Liver (tissue), 9 donors: ENCODE measurements around the gene MTLN. TPM values are rescaled to one million over a fixed set of nuclear protein-coding genes. Genes with fewer than 3 reads are reported as not detected.
"Not testable (repeated sequence)": the region's sequence is repeated elsewhere in the genome, so short reads cannot be mapped to it uniquely, and the experiment has no call there.

ENCODE experiments used
- DNase-seq: peaks from one replicate; pipeline ENCODE4 v3.0.0-alpha.2; 2017; ENCODE audit warnings: low spot score
- H3K27ac ChIP-seq, 2 donors: one replicate each; pipeline ENCODE4 v1.7.0; 2013; ENCODE audit warnings: inconsistent platforms in 2 of 2, low read length in 2 of 2, control low read depth in 1 of 2, low read depth in 1 of 2, mild to moderate bottlenecking in 1 of 2
- H3K27me3 ChIP-seq, 4 donors: one replicate each; pipeline versions ENCODE4 v1.6.1 to v1.7.0; 2013; ENCODE audit warnings: low read length in 3 of 4, inconsistent platforms in 1 of 4, mild to moderate bottlenecking in 1 of 4, moderate library complexity in 1 of 4; ENCODE audit not compliant: control insufficient read depth in 4 of 4, insufficient read depth in 4 of 4
- H3K36me3 ChIP-seq, 4 donors: one replicate each; pipeline versions ENCODE4 v1.6.1 to v1.7.0; 2013; ENCODE audit warnings: low read length in 3 of 4, mild to moderate bottlenecking in 3 of 4, low read depth in 1 of 4, moderate library complexity in 1 of 4; ENCODE audit not compliant: control insufficient read depth in 4 of 4, insufficient read depth in 3 of 4
- H3K4me1 ChIP-seq, 4 donors: one replicate each; pipeline versions ENCODE4 v1.6.1 to v1.7.0; 2013; ENCODE audit warnings: low read length in 3 of 4, mild to moderate bottlenecking in 3 of 4, moderate library complexity in 1 of 4; ENCODE audit not compliant: control insufficient read depth in 4 of 4, insufficient read depth in 4 of 4
- H3K4me3 ChIP-seq, 3 donors: one replicate each; pipeline versions ENCODE4 v1.6.1 to v1.7.0; 2013; ENCODE audit warnings: low read length in 3 of 3, control low read depth in 1 of 3, low read depth in 1 of 3, mild to moderate bottlenecking in 1 of 3
- H3K9ac ChIP-seq, 2 donors: one replicate each; pipeline ENCODE4 v1.7.0; 2013; ENCODE audit warnings: low read length in 2 of 2, mild to moderate bottlenecking in 2 of 2, moderate library complexity in 2 of 2, control low read depth in 1 of 2, low read depth in 1 of 2
- H3K9me3 ChIP-seq, 4 donors: one replicate each; pipeline versions ENCODE4 v1.6.1 to v1.7.0; 2013; ENCODE audit warnings: low read length in 3 of 4; ENCODE audit not compliant: control insufficient read depth in 4 of 4
- ATF3 ChIP-seq: IDR thresholded peaks from 2 replicates; pipeline ENCODE4 v1.6.1; 2016; ENCODE audit warnings: antibody characterized with exemption
- EGR1 ChIP-seq, 2 donors: IDR thresholded peaks; 2 replicates each; pipeline ENCODE4 v1.6.1; 2016 to 2018; ENCODE audit warnings: antibody characterized with exemption in 2 of 2, low read depth in 2 of 2
- FOXA1 ChIP-seq: IDR thresholded peaks from 2 replicates; pipeline ENCODE4 v1.6.1; 2016; ENCODE audit warnings: antibody characterized with exemption
- GABPA ChIP-seq, 2 donors: IDR thresholded peaks in 1 of 2; conservative IDR thresholded peaks in 1 of 2; 2 replicates each; pipeline ENCODE4 v1.6.1; 2016; ENCODE audit warnings: antibody characterized with exemption in 2 of 2, mild to moderate bottlenecking in 1 of 2, moderate library complexity in 1 of 2
- HNF4G ChIP-seq: IDR thresholded peaks from 2 replicates; pipeline ENCODE4 v1.6.1; 2016; ENCODE audit warnings: antibody characterized with exemption
- JUND ChIP-seq, 2 donors: IDR thresholded peaks; 2 replicates each; pipeline ENCODE4 v1.6.1; 2016; ENCODE audit warnings: antibody characterized with exemption in 2 of 2
- NR2F2 ChIP-seq: IDR thresholded peaks from 2 replicates; pipeline ENCODE4 v1.6.1; 2016; ENCODE audit warnings: antibody characterized with exemption
- REST ChIP-seq: IDR thresholded peaks from 2 replicates; pipeline ENCODE4 v1.6.1; 2016; ENCODE audit warnings: antibody characterized with exemption, mild to moderate bottlenecking
- RXRA ChIP-seq, 2 donors: IDR thresholded peaks; 2 replicates each; pipeline ENCODE4 v1.6.1; 2017 to 2018; ENCODE audit warnings: antibody characterized with exemption in 2 of 2, mild to moderate bottlenecking in 1 of 2
- SP1 ChIP-seq: IDR thresholded peaks from 2 replicates; pipeline ENCODE4 v1.6.1; 2018; ENCODE audit warnings: antibody characterized with exemption, mild to moderate bottlenecking
- TAF1 ChIP-seq: conservative IDR thresholded peaks from 2 replicates; pipeline ENCODE4 v1.6.1; 2016; ENCODE audit warnings: antibody characterized with exemption, mild to moderate bottlenecking
- YY1 ChIP-seq: IDR thresholded peaks from 2 replicates; pipeline ENCODE4 v1.6.1; 2016; ENCODE audit warnings: antibody characterized with exemption, mild to moderate bottlenecking
- ZBTB33 ChIP-seq: IDR thresholded peaks from 2 replicates; pipeline ENCODE4 v1.6.1; 2016; ENCODE audit warnings: antibody characterized with exemption
- WGBS: extraction: QIAGEN DNeasy Blood & Tissue Kit; methylation state at CpG from one replicate; pipeline ENCODE4 v1.1.7; 2013; 5-methylcytosine and 5-hydroxymethylcytosine counted together
- polyA plus RNA-seq, 2 donors: library from polyadenylated mRNA; stranded (reverse) in 1 of 2; unstranded in 1 of 2; fragments of 200-250 nt in 1 of 2; fragments of >200 nt in 1 of 2; fragmentation: Nextera tagmentation in 1 of 2; extraction: Ambion mirVana in 1 of 2; gene quantifications; one replicate each; pipeline versions ENCODE4 v1.2.1 to v1.2.3, GENCODE V29; 2013 to 2015
- total RNA-seq, 2 donors: library from RNA; depleted of rRNA; stranded (reverse); fragments of >200 nt; gene quantifications; one replicate each; pipeline ENCODE4 v1.2.3, GENCODE V29; 2014
- donor health status: healthy.
- donor health status: healthy.
- donor health status: healthy.
- donor health status: healthy.
- donor health status: healthy.

The MTLN gene
- total and polyA plus RNA-seq, 4 donors, result 29.6 to 86.4 (median 65.5) TPM

GRCh38 chr2:110219496-110220189 lies 7.3 kb upstream of the MTLN start:
- peaks cover 0 to 2% (median 0%) of the 10 kb centered on the region in 4 donors for H3K27me3 ChIP-seq
- no peaks in the 10 kb centered on the region for H3K9me3 ChIP-seq
- H3K27ac ChIP-seq, result no peak overlapping the region
- no peak overlapping the region for H3K9ac ChIP-seq
- TF ChIP-seq ATF3 (no peak), TAF1 (no peak), REST (no peak), GABPA (IDR thresholded peaks at IDR 0.05 in 1 of 2, conservative IDR thresholded peaks at IDR 0.05 in 1 of 2) (no peak), EGR1 (IDR thresholded peaks at IDR 0.05; ENCODE audit: low read depth in 2 of 2) (no peak), HNF4G (no peak)
- no peak for DNase-seq
- no peaks in the 10 kb centered on the region for H3K36me3 ChIP-seq
- no peaks in the 10 kb centered on the region for H3K4me1 ChIP-seq
- H3K4me3 ChIP-seq, result no peak overlapping the region
- 39% methylated on average over 1 of the region's 1 CpG for WGBS

- not testable (repeated sequence) for H3K4me3 ChIP-seq, H3K9me3 ChIP-seq, H3K27ac ChIP-seq, DNase-seq, H3K4me1 ChIP-seq, H3K9ac ChIP-seq, H3K36me3 ChIP-seq, H3K27me3 ChIP-seq
- 80% methylated on average over 7 of the region's 7 CpGs for WGBS
Observed at GRCh38 chr2:110218889-110219288, 6.5 kb upstream of the MTLN start.

- Histone ChIP-seq H3K4me3 (no peak overlapping the region), H3K9me3 (peaks cover 0 to 3% (median 0%) of the 10 kb centered on the region in 4 donors), H3K4me1 (peaks cover 0 to under 1% (median under 1%) of the 10 kb centered on the region in 4 donors), H3K27ac (no peak overlapping the region), H3K9ac (no peak overlapping the region), H3K36me3 (no peaks in the 10 kb centered on the region), H3K27me3 (peaks cover 0 to 6% (median 0%) of the 10 kb centered on the region in 4 donors)
- no peak for DNase-seq
- TF ChIP-seq FOXA1 (no peak), GABPA (IDR thresholded peaks at IDR 0.05 in 1 of 2, conservative IDR thresholded peaks at IDR 0.05 in 1 of 2) (no peak), RXRA (IDR thresholded peaks at IDR 0.05) (no peak), ATF3 (no peak), JUND (IDR thresholded peaks at IDR 0.05) (no peak), TAF1 (no peak), NR2F2 (no peak), ZBTB33 (no peak), YY1 (no peak), EGR1 (IDR thresholded peaks at IDR 0.05; ENCODE audit: low read depth in 2 of 2) (no peak), SP1 (no peak)
Observed at GRCh38 chr2:110216803-110217202, 4.5 kb upstream of the MTLN start.
